ENCODE measurements around the gene PARD3. TPM values are rescaled to one million over a fixed set of nuclear protein-coding genes. Genes with fewer than 3 reads are reported as not detected.

PARD3 gene
- polyA plus RNA-seq, 3 donors = 0.51 TPM; not detected in 2

DNA sequence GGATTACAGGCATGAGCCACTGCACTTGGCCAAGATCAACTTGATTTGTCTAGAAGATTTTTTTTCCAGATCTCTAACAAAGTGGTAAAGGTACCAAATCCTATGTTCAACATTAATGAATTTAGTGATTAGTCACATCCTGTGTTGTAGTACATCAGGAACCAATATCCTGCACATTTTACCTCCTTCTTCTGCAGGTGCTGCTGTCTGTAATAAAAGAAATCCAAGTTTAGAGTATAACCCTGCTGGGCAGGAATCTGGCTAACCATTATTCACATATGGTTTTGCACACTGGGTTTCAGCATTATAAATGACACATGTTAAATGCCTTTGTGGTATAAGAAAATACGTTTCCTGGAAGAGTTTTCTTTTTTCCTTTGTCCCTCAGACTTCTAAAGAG, 10.8 kb downstream of the PARD3 start:
- Mint-ChIP-seq H3K27ac (no peak overlapping the region), H3K4me3 (no peak overlapping the region), H3K4me1 (no peaks in the 10 kb centered on the region), H3K9me3 (peaks cover 0 to 2% (median 0%) of the 10 kb centered on the region in 7 donors), H3K27me3 (ENCODE audit: low read depth in 3 of 3) (peaks cover 13 to 24% (median 17%) of the 10 kb centered on the region in 3 donors), H3K36me3 (no peaks in the 10 kb centered on the region)
- DNase-seq = no peak
- H4K20me1 ChIP-seq (ENCODE audit: insufficient read depth, low read length) = no peaks in the 10 kb centered on the region
- no peak overlapping the region for H2AFZ ChIP-seq (ENCODE audit: insufficient read depth, low read depth, low read length, poor library complexity, severe bottlenecking)
- no peak for TF ChIP-seq CTCF (IDR thresholded peaks at IDR 0.05)
- no peaks in the 10 kb centered on the region for H3K36me3 ChIP-seq (replicated peaks in 1 of 2; ENCODE audit: control insufficient read depth in 1 of 2, insufficient read depth in 2 of 2, low read length in 2 of 2)
- no peak overlapping the region for H3K27ac ChIP-seq (ENCODE audit: low read depth in 1 of 2, low read length in 2 of 2)
- H3K9me3 ChIP-seq (replicated peaks in 1 of 2; ENCODE audit: control insufficient read depth in 1 of 2, insufficient read depth in 1 of 2, low read length in 2 of 2) = no peaks in the 10 kb centered on the region
- peaks cover 0 to 6% of the 10 kb centered on the region in 2 donors for H3K27me3 ChIP-seq (ENCODE audit: control insufficient read depth in 2 of 2, insufficient read depth in 2 of 2, low read length in 2 of 2)
- H3K4me1 ChIP-seq (ENCODE audit: control insufficient read depth in 1 of 2, insufficient read depth in 2 of 2, low read length in 2 of 2) = no peaks in the 10 kb centered on the region
- no CpG with 5 or more reads among the region's 1 CpG for WGBS (ENCODE audit: insufficient coverage)
- H3K9ac ChIP-seq (ENCODE audit: insufficient read depth, low read length, poor library complexity, severe bottlenecking) = no peak overlapping the region
- intact Hi-C loops (cut with micrococcal nuclease) = no loop called here
- no peak overlapping the region for H3K4me2 ChIP-seq (replicated peaks; ENCODE audit: extremely low read depth, low read length, poor library complexity, severe bottlenecking)
- H3K4me3 ChIP-seq (replicated peaks in 1 of 3; ENCODE audit: low read depth in 2 of 3, low read length in 3 of 3) = no peak overlapping the region
- no peaks in the 10 kb centered on the region for H3K79me2 ChIP-seq (ENCODE audit: insufficient read depth, low read length)

DNA sequence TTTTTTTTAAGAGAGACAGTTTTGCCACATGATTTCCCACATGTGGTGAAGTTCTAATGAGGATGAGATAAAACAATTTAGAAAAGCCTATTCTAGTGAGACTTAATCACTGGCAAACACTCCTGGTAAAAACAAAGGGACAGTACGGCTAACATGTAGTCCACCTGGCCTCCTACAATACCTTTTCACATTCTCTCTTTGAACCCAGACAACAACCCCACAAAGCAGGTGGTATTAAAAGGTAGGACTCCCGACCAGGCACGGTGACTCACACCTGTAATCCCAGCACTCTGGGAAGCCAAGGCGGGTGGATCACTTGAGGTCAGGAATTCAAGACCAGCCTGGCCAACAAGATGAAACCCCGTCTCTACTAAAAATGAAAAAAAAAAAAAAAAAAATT, 12.4 kb downstream of the PARD3 start:
- no peak overlapping the region for H3K27ac ChIP-seq (ENCODE audit: low read depth in 1 of 2, low read length in 2 of 2)
- Mint-ChIP-seq H3K4me1 (no peaks in the 10 kb centered on the region), H3K9me3 (peaks cover 0 to 5% (median 0%) of the 10 kb centered on the region in 7 donors), H3K27me3 (ENCODE audit: low read depth in 3 of 3) (peaks cover 4 to 13% (median 8%) of the 10 kb centered on the region in 3 donors), H3K4me3 (no peak overlapping the region), H3K27ac (no peak overlapping the region), H3K36me3 (no peaks in the 10 kb centered on the region)
- intact Hi-C loops (cut with micrococcal nuclease) = no loop called here
- no peaks in the 10 kb centered on the region for H3K36me3 ChIP-seq (replicated peaks in 1 of 2; ENCODE audit: control insufficient read depth in 1 of 2, insufficient read depth in 2 of 2, low read length in 2 of 2)
- H4K20me1 ChIP-seq (ENCODE audit: insufficient read depth, low read length) = no peaks in the 10 kb centered on the region
- no peak overlapping the region for H3K9ac ChIP-seq (ENCODE audit: insufficient read depth, low read length, poor library complexity, severe bottlenecking)
- H2AFZ ChIP-seq (ENCODE audit: insufficient read depth, low read depth, low read length, poor library complexity, severe bottlenecking) = no peak overlapping the region
- H3K4me2 ChIP-seq (replicated peaks; ENCODE audit: extremely low read depth, low read length, poor library complexity, severe bottlenecking) = no peak overlapping the region
- TF ChIP-seq CTCF (IDR thresholded peaks at IDR 0.05) = no peak
- H3K4me1 ChIP-seq (ENCODE audit: control insufficient read depth in 1 of 2, insufficient read depth in 2 of 2, low read length in 2 of 2) = no peaks in the 10 kb centered on the region
- WGBS (ENCODE audit: insufficient coverage) = 0% methylated on average over 1 of the region's 5 CpGs
- H3K9me3 ChIP-seq (replicated peaks in 1 of 2; ENCODE audit: control insufficient read depth in 1 of 2, insufficient read depth in 1 of 2, low read length in 2 of 2) = no peaks in the 10 kb centered on the region
- H3K4me3 ChIP-seq (replicated peaks in 1 of 3; ENCODE audit: low read depth in 2 of 3, low read length in 3 of 3) = no peak overlapping the region
- no peak for DNase-seq
- no peaks in the 10 kb centered on the region for H3K79me2 ChIP-seq (ENCODE audit: insufficient read depth, low read length)
- H3K27me3 ChIP-seq (ENCODE audit: control insufficient read depth in 2 of 2, insufficient read depth in 2 of 2, low read length in 2 of 2) = no peaks in the 10 kb centered on the region

Data from CD14-positive monocyte (primary cell).